COLO829 (cell line): ENCODE measurements around the gene NIBAN1.
A peak's percentile ranks its signal among the peaks of the same experiment; 100 is the strongest.
"Not testable (repeated sequence)": the region's sequence is repeated elsewhere in the genome, so short reads cannot be mapped to it uniquely, and the experiment has no call there.

Experiments used
- DNase-seq: peaks from one replicate; pipeline ENCODE4 v3.0.0; 2012; ENCODE audit warnings: low spot score

Gene NIBAN1

GRCh38 chr1:184974056-184974836 is at the start of gene NIBAN1:
TSS of gene NIBAN1 (minus strand) at chr1:184974508. CDS start at chr1:184974356, 152 bp downstream.
- DNase-seq, result no peak

GRCh38 chr1:185017966-185018365 is 43.7 kb upstream of the NIBAN1 start:
- DNase-seq, result no peak

- DNase-seq, result peak; percentile 24
Measured at GRCh38 chr1:185017338-185017737, 43.0 kb upstream of the NIBAN1 start.

GRCh38 chr1:185016880-185017279 is 42.6 kb upstream of the NIBAN1 start:
- DNase-seq, result no peak

GRCh38 chr1:185015631-185016030 is 41.3 kb upstream of the NIBAN1 start:
- DNase-seq, result no peak

GRCh38 chr1:185014941-185015340 is 40.6 kb upstream of the NIBAN1 start:
- DNase-seq, result no peak

GRCh38 chr1:185010361-185010760 is 36.1 kb upstream of the NIBAN1 start:
- DNase-seq, result no peak

- DNase-seq, result no peak
Measured at GRCh38 chr1:185008838-185009237, 34.5 kb upstream of the NIBAN1 start.

GRCh38 chr1:185001312-185001880 is 27.1 kb upstream of the NIBAN1 start:
- not testable (repeated sequence) for DNase-seq

GRCh38 chr1:184999974-185000373 is 25.7 kb upstream of the NIBAN1 start:
- DNase-seq, result not testable (repeated sequence)

- DNase-seq, result no peak
Measured at GRCh38 chr1:184994301-184994700, 20.0 kb upstream of the NIBAN1 start.

GRCh38 chr1:184992271-184992670 is 18.0 kb upstream of the NIBAN1 start:
- no peak for DNase-seq

GRCh38 chr1:184990204-184990603 is 15.9 kb upstream of the NIBAN1 start:
- no peak for DNase-seq

- DNase-seq, result no peak
Measured at GRCh38 chr1:184988506-184988905, 14.2 kb upstream of the NIBAN1 start.

GRCh38 chr1:184987696-184988095 is 13.4 kb upstream of the NIBAN1 start:
- DNase-seq, result no peak

- no peak for DNase-seq
Measured at GRCh38 chr1:184986250-184986649, 11.9 kb upstream of the NIBAN1 start.

GRCh38 chr1:184982002-184982954 is 8.0 kb upstream of the NIBAN1 start:
- no peak for DNase-seq

GRCh38 chr1:184980726-184981125 is 6.4 kb upstream of the NIBAN1 start:
- no peak for DNase-seq

- no peak for DNase-seq
Measured at GRCh38 chr1:184975208-184975870, 1.0 kb upstream of the NIBAN1 start.

- no peak for DNase-seq
Measured at GRCh38 chr1:184974837-184975115, 468 bp upstream of the NIBAN1 start.

GRCh38 chr1:184973272-184974055 is 844 bp downstream of the NIBAN1 start:
- no peak for DNase-seq
